D721Med (cell line): ENCODE measurements around the gene PNPLA8.
"Not testable (repeated sequence)": the region's sequence is repeated elsewhere in the genome, so short reads cannot be mapped to it uniquely, and the experiment has no call there.

Experiments
- DNase-seq: peaks from one replicate; pipeline ENCODE4 v3.0.0; 2011; ENCODE audit warnings: low spot score; ENCODE audit not compliant: insufficient read length
- FAIRE-seq: peaks from 2 replicates; lab custom pipeline; 2011; peaks lifted over from hg19 to GRCh38; lab: Jason Lieb, UNC
- CTCF ChIP-seq: IDR thresholded peaks from 2 replicates; pipeline ENCODE4 v1.5.1; 2012; ENCODE audit warnings: mild to moderate bottlenecking, control low read depth; ENCODE audit not compliant: insufficient read depth; ENCODE audit errors: missing control alignments

Gene PNPLA8

GRCh38 chr7:108467391-108467790, 58.5 kb downstream of the PNPLA8 start:
- FAIRE-seq: no peak
- no peak for DNase-seq
- no peak for TF ChIP-seq CTCF

- FAIRE-seq, DNase-seq: not testable (repeated sequence)
These were observed 59.6 kb downstream of the PNPLA8 start for GRCh38 chr7:108466322-108466721.

GRCh38 chr7:108464743-108465142, 61.2 kb downstream of the PNPLA8 start:
- no peak for DNase-seq
- TF ChIP-seq CTCF: no peak
- no peak for FAIRE-seq

GRCh38 chr7:108463613-108464012, 62.3 kb downstream of the PNPLA8 start:
- FAIRE-seq (no peak), DNase-seq (no peak)
- no peak for TF ChIP-seq CTCF

- DNase-seq: no peak
- no peak for TF ChIP-seq CTCF
These were observed 64.1 kb downstream of the PNPLA8 start for GRCh38 chr7:108461840-108462239.

GRCh38 chr7:108460964-108461363, 65.0 kb downstream of the PNPLA8 start:
- FAIRE-seq: no peak
- no peak for TF ChIP-seq CTCF

More at GRCh38 chr7:108461840-108462239, 64.1 kb downstream of the PNPLA8 start:
- FAIRE-seq: no peak

GRCh38 chr7:108459922-108460551, 65.9 kb downstream of the PNPLA8 start:
- peak; percentile 80 for TF ChIP-seq CTCF
- DNase-seq (no peak), FAIRE-seq (peak; percentile 67)

More at GRCh38 chr7:108460964-108461363, 65.0 kb downstream of the PNPLA8 start:
- DNase-seq: no peak
